Activated CD4-positive, alpha-beta T cell treated with anti-CD3 and anti-CD28 coated beads, Interleukin-2, amount 50 U/mL, for 48 hours (primary cell): ENCODE data around the gene ATP5PF.
A peak's percentile ranks its signal among the peaks of the same experiment; 100 is the strongest.
"Not testable (repeated sequence)": the region's sequence is repeated elsewhere in the genome, so short reads cannot be mapped to it uniquely, and the experiment has no call there.

Source experiments
- DNase-seq, 2 experiments: peaks; one replicate each; pipeline ENCODE4 v3.0.0-alpha.2; 2020

ATP5PF gene

GRCh38 chr21:25734904-25735645, at the start of gene ATP5PF, which contains the start of gene GABPA:
Gene ATP5PF (minus strand): TSS chr21:25734904. CDS start chr21:25729794, 5,110 bp downstream.
Gene GABPA (plus strand): TSS chr21:25734972. CDS start chr21:25741599, 6,627 bp downstream.
- peak; percentile 98 to 99 for DNase-seq

- not testable (repeated sequence) for DNase-seq
Measured at GRCh38 chr21:25778126-25778875, 43.6 kb upstream of the ATP5PF start.

- DNase-seq = no peak
Measured at GRCh38 chr21:25776440-25776839, 41.7 kb upstream of the ATP5PF start.

- DNase-seq = no peak
Measured at GRCh38 chr21:25772686-25773085, 38.0 kb upstream of the ATP5PF start.

- DNase-seq = no peak
Measured at GRCh38 chr21:25767921-25768320, 33.2 kb upstream of the ATP5PF start.

GRCh38 chr21:25764065-25764464, 29.4 kb upstream of the ATP5PF start:
- no peak for DNase-seq

GRCh38 chr21:25760677-25761076, 26.0 kb upstream of the ATP5PF start:
- DNase-seq = no peak

- DNase-seq = no peak
Measured at GRCh38 chr21:25760061-25760460, 25.4 kb upstream of the ATP5PF start.

- no peak for DNase-seq
Measured at GRCh38 chr21:25759573-25759972, 24.9 kb upstream of the ATP5PF start.

GRCh38 chr21:25757531-25757930, 22.8 kb upstream of the ATP5PF start:
- no peak for DNase-seq

- DNase-seq = no peak
Measured at GRCh38 chr21:25756190-25756932, 21.7 kb upstream of the ATP5PF start.

- no peak for DNase-seq
Measured at GRCh38 chr21:25752416-25752815, 17.7 kb upstream of the ATP5PF start.

GRCh38 chr21:25750085-25750484, 15.4 kb upstream of the ATP5PF start:
- DNase-seq = no peak

- no peak for DNase-seq
Measured at GRCh38 chr21:25744854-25745253, 10.2 kb upstream of the ATP5PF start.

GRCh38 chr21:25742900-25743299, 8.2 kb upstream of the ATP5PF start:
- DNase-seq = no peak

GRCh38 chr21:25737421-25737820, 2.7 kb upstream of the ATP5PF start:
- DNase-seq = no peak

GRCh38 chr21:25735646-25736597, 1.2 kb upstream of the ATP5PF start:
- DNase-seq = peak; percentile 82 to 84

- DNase-seq = no peak
Measured at GRCh38 chr21:25734654-25734903, 125 bp downstream of the ATP5PF start.

GRCh38 chr21:25733859-25734653, 648 bp downstream of the ATP5PF start:
- DNase-seq = peak in 1 of 2 experiments; percentile 12

GRCh38 chr21:25732091-25732760, 2.5 kb downstream of the ATP5PF start:
- DNase-seq = no peak

- DNase-seq = no peak
Measured at GRCh38 chr21:25722631-25723030, 12.1 kb downstream of the ATP5PF start.
